ENCODE results near the gene MAGEA9B.
"Not testable (repeated sequence)": the region's sequence is repeated elsewhere in the genome, so short reads cannot be mapped to it uniquely, and the experiment has no call there.

The MAGEA9B gene

GRCh38 chrX:149534926-149535602, 52.2 kb downstream of the MAGEA9B start:
- DNase-seq (ENCODE audit: low spot score) = not testable (repeated sequence)

GRCh38 chrX:149533999-149534398, 53.3 kb downstream of the MAGEA9B start:
- DNase-seq (ENCODE audit: low spot score) = not testable (repeated sequence)

- not testable (repeated sequence) for DNase-seq (ENCODE audit: low spot score)
Observed at GRCh38 chrX:149532868-149533267, 54.4 kb downstream of the MAGEA9B start.
